Measurements from ENCODE around the gene SPSB4.

Gene SPSB4

GRCh38 chr3:141076797-141077571, 25.8 kb downstream of the SPSB4 start:
- no peak for DNase-seq

- no peak for DNase-seq
Measured at GRCh38 chr3:141077631-141078030, 26.5 kb downstream of the SPSB4 start.

GRCh38 chr3:141078200-141078599, 27.1 kb downstream of the SPSB4 start:
- no peak for DNase-seq

- DNase-seq = no peak
Measured at GRCh38 chr3:141080431-141080830, 29.3 kb downstream of the SPSB4 start.

GRCh38 chr3:141081141-141081795, 30.1 kb downstream of the SPSB4 start:
- no peak for DNase-seq

- no peak for DNase-seq
Measured at GRCh38 chr3:141082064-141082463, 30.9 kb downstream of the SPSB4 start.

- DNase-seq = no peak
Measured at GRCh38 chr3:141083226-141083625, 32.1 kb downstream of the SPSB4 start.

GRCh38 chr3:141083836-141084649, 32.9 kb downstream of the SPSB4 start:
- DNase-seq = no peak

- DNase-seq = no peak
Measured at GRCh38 chr3:141085343-141086070, 34.4 kb downstream of the SPSB4 start.

GRCh38 chr3:141086188-141086587, 35.0 kb downstream of the SPSB4 start:
- DNase-seq = peak in 1 of 2 experiments; percentile 39

GRCh38 chr3:141087076-141087777, 36.1 kb downstream of the SPSB4 start:
- no peak for DNase-seq

GRCh38 chr3:141087778-141088130, 36.6 kb downstream of the SPSB4 start:
- no peak for DNase-seq

GRCh38 chr3:141089339-141090152, 38.4 kb downstream of the SPSB4 start:
- no peak for DNase-seq

- no peak for DNase-seq
Measured at GRCh38 chr3:141091426-141091825, 40.3 kb downstream of the SPSB4 start.

GRCh38 chr3:141092663-141093062, 41.5 kb downstream of the SPSB4 start:
- no peak for DNase-seq

- peak in 1 of 2 experiments; percentile 58 for DNase-seq
Measured at GRCh38 chr3:141093397-141093796, 42.2 kb downstream of the SPSB4 start.

- DNase-seq = peak; percentile 60 to 87
Measured at GRCh38 chr3:141093971-141094684, 43.0 kb downstream of the SPSB4 start.

- peak; percentile 57 to 67 for DNase-seq
Measured at GRCh38 chr3:141094790-141095545, 43.8 kb downstream of the SPSB4 start.

GRCh38 chr3:141095546-141095937, 44.4 kb downstream of the SPSB4 start:
- DNase-seq = no peak

- no peak for DNase-seq
Measured at GRCh38 chr3:141096164-141096563, 45.0 kb downstream of the SPSB4 start.
